Uterus (tissue), 2 donors: ENCODE data around the gene CEBPA.

Source experiments
- CTCF ChIP-seq, 4 experiments: fragments of 200-600 bp in 2 of 4; fragments of 450-650 bp in 2 of 4; sonication (generic) in 2 of 4; IDR thresholded peaks; one replicate each; pipeline ENCODE4 v1.5.1; 2016 to 2019; ENCODE audit warnings: antibody characterized with exemption in 4 of 4, mild to moderate bottlenecking in 2 of 4, moderate library complexity in 1 of 4
- POLR2A ChIP-seq, 2 donors: fragments of 450-650 bp; IDR thresholded peaks; one replicate each; pipeline ENCODE4 v1.6.1; 2016; ENCODE audit warnings: antibody characterized with exemption in 2 of 2, mild to moderate bottlenecking in 1 of 2, moderate library complexity in 1 of 2

- TF ChIP-seq POLR2A (IDR thresholded peaks at IDR 0.05), result no peak
- no peak for TF ChIP-seq CTCF (IDR thresholded peaks at IDR 0.05)
Measured at GRCh38 chr19:33267706-33268105, 34.6 kb downstream of the CEBPA start.
